Activated CD4-positive, alpha-beta T cell treated with anti-CD3 and anti-CD28 coated beads, Interleukin-2, amount 50 U/mL, for 24 hours (primary cell): Measurements from ENCODE around the gene IFT27.

ENCODE experiments used
- DNase-seq, 2 donors: peaks; one replicate each; pipeline ENCODE4 v3.0.0-alpha.2; 2020; ENCODE audit warnings: low read depth in 1 of 2, low spot score in 1 of 2

The IFT27 gene

DNA sequence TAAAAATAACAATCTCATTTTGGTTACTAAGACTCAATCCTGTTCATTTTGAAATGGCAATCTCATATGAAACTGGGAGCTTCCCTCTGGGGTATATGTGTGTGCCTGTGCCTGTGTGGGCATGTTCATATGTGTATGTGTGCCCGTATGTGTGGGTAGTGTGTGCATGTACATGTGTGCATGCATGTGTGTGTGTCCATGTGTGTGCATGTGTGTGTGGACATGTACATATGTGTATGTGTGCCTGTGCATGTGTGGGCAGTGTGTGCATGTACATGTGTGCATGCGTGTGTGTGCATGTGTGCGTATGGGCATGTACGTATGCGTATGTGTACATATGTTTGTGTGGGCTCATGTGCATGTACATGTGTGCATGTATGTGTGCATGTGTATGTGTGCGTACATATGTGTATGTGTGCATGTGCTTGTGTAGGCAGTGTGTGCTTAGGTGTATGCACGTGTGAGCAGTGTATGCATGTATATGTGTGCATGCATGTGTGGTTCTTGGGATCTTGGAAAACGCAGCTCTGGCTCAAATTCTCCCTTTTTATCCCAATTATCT is 47.9 kb downstream of the IFT27 start:
- DNase-seq = no peak

DNA sequence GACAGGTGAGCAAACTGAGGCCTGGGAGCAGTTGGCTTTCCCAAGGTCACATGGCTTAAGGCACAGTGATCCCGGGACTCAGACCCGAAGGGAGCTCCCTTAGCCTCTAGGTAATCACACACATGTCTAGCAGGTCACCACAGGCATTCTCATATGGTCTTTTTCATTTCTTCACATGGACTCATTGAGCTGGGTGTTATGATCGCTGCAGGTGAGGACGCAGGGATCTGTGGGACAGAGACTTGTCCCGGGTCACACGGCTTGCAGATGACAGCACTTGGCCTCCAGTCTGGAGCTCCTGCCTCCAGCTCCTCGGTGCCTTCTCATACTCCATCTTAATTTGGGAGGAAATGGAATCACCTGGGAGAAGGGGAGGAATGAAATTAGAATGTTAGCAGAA is 48.8 kb downstream of the IFT27 start:
- DNase-seq = no peak

DNA sequence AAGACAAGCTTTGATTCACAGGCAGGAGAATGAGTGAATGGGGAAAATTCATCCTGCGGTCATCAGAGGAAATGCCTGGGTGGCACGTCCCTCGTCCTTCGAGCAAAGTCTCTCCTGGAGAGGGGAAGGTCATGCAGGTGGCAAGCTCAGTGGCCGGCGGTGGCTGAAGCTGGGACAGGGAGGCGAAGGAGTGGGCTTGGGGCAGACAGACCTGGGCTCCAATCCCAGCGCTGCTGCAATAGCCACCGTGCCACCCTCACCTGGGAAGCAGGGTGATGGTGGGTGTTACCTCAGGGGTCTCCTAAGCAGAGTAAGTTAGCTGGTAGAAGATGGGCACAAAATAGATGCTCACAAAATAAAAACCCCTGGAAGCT is 49.9 kb downstream of the IFT27 start:
- DNase-seq = no peak

DNA sequence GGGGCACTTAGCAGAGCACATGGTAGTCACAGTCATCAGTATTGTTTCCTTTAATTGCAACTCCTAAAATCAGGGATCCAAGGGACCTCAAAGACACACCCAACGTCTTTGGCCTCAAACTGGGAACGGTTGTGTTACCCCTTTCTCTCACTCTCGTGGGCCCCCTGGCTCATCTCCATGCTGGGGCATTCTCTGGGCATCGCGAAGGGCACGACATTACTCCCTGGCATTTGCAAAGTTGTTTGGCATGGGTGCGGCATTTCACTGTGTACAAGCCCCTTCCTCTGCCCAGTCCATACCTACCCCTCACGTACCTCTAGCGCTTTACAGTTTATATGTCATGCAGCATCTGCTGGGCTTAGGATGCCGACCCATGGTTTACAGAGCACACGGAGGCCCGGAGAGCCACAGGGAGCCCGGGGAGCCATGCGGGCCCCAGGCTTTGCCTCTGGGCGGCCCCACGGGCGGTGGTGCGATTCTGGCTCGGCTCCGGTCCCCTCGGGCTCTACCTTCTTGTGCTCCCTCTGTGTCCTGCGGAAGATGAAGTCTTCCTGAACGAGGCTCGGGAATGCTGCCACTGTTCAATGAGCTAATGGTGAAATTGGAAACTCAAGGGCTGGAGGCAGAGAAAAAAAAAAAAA is 50.4 kb downstream of the IFT27 start:
- DNase-seq = no peak

DNA sequence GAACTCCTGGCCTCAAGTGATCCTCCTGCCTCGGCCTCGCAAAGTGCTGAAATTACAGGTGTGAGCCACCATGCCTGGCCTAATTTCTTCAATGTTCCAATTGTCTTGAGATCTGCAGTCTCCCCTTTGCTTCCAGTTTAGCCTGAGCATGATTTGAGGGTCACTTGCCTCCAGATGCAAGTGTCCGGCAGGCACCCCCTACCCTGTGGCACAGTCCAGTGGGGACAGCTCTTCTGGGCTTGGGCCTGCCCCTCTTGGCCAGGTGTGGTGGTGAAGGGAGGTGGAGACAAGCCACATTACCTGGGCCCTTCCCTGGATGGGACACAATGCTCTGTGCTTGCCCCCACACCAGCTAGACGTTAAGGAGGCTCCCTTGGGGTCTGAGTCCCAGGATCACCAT is 51.1 kb downstream of the IFT27 start:
- DNase-seq = no peak

DNA sequence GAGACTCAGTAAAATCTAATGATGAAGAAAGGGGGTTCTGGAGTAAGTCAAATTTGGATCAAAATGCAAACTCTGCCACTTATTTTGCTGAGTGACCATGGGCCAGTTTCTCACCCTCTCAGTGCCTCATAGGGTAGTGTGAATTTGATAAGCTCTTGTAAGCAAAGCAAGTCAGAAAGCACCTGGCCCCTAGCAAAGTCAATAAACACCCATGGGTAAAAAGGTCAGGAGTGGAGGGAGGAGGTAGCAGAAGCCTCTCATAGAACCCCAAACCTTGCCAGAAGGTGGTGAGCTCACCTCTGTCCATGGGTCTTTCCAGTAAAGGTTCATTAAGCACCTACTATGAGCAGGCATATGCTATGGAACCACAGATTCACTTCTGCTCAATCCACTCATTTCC is 53.9 kb downstream of the IFT27 start:
- no peak for DNase-seq

DNA sequence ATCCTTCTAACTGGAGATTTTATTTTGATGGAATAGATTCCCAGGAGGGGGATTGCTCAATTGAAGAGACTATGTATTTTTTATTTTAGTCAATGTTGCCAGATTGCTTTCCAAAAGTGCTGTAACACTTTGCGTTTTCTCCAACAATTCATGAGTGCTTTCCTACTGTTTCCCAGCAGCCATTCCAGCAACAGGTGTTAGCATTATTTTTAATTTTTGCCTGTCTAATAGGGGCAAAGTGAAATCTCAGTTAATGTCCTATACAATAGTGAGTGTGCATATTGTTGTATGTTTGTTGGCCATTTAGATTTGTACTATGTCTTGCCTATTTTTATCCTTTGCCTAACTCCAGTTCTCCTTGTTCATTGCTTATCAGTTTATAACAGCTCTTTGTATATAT is 60.3 kb downstream of the IFT27 start:
- DNase-seq = no peak

DNA sequence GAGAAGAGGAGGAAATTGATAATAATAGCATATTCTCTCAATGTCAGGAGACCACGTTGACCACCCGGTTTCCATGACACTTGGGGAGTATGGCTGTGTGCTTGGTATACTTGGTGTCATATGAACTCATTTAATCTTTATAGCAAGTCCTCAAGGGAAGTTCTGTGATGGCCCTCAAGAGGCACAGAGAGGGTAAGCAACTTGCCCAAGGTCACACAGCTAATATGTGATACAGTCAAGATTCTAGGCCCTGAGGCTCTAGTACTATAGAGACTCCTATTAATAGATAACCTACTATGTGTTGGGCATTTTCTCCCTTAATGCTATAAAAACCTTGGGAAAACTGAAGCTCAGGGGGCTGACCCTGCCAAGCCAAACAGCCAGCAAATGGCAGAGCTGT is 61.8 kb downstream of the IFT27 start:
- no peak for DNase-seq

DNA sequence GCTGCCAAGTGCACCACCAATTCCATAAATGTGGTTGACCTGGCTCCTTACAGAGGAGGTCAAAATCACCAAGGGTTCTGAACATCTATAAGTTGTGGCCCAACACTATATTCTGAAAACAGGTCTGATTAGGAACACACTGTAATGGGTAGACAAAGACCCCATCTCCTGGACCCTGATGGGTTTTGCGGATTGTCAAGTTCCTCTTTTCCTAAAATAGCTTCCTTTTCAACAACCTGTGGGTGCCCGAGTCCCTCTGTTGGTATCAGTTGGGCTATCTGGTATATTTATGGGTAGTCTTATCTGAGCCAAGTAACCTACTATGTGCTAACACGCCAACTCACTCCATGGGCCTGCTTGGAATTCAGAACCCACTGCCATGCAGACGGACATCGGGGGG is 62.5 kb downstream of the IFT27 start:
- no peak for DNase-seq
